ENCODE data around the gene KRTAP10-5. TPM values are rescaled to one million over a fixed set of nuclear protein-coding genes. Genes with fewer than 3 reads are reported as not detected.

KRTAP10-5 gene
- total RNA-seq, 1 experiment from 2014 or later, result not detected

DNA sequence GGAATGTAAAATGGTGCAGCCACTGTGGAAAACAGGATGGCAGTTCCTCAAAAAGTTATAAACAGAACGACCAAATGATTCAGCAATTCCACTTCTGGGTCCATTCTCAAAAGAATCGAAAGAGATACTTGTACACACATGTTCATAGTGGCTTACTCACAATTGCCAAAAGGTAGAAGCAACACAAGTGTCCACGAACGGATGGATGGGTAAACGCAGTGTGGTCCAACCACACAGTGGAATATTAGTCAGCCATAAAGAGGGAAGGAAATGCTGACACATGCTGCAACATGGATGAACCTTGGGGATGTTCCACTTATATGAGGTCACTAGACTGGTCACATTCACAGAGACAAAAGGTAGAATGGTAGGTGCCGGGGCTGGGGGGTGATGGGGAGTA is 45.7 kb downstream of the KRTAP10-5 start (continued):
- TF ChIP-seq ERG (CRISPR knock-in tag; IDR thresholded peaks at IDR 0.05), result no peak

GRCh38 chr21:44533891-44534627 is 46.3 kb downstream of the KRTAP10-5 start:
- H3K9me3 Mint-ChIP-seq, result peaks cover 7% of the 10 kb centered on the region
- peak overlapping the region; percentile 63; the same call in 1 of the 2 replicates for H3K27ac Mint-ChIP-seq
- H3K36me3 Mint-ChIP-seq, result 0 out of 2 replicates have a peak, but pooled peaks cover 2% of the 10 kb centered on the region
- POLR2A ChIA-PET, result no interaction called here
- ATAC-seq (peak; percentile 60), DNase-seq (ENCODE audit: low spot score) (peak; percentile 26)
- CTCF ChIA-PET, result interaction anchor here (0.5 to 0.7 kb wide), 3 partner anchors 23 to 603 kb away, joined by 3 read pairs; no protein-coding TSS in a partner anchor
- H3K27me3 Mint-ChIP-seq (ENCODE audit: low read depth), result no peaks in the 10 kb centered on the region
- TF ChIP-seq AFF4 (CRISPR knock-in tag; IDR thresholded peaks at IDR 0.05; ENCODE audit: borderline replicate concordance) (no peak), FOXJ3 (CRISPR knock-in tag; IDR thresholded peaks at IDR 0.05; ENCODE audit: borderline replicate concordance) (no peak), PRDM15 (CRISPR knock-in tag; IDR thresholded peaks at IDR 0.05) (no peak), ZSCAN18 (CRISPR knock-in tag; IDR thresholded peaks at IDR 0.05) (no peak), TP53 (CRISPR knock-in tag; IDR thresholded peaks at IDR 0.05) (no peak), ELF4 (CRISPR knock-in tag; IDR thresholded peaks at IDR 0.05; ENCODE audit: low read depth) (no peak), JAZF1 (CRISPR knock-in tag; IDR thresholded peaks at IDR 0.05) (no peak), ESRRA (CRISPR knock-in tag; IDR thresholded peaks at IDR 0.05; ENCODE audit: borderline replicate concordance) (no peak), MXD4 (CRISPR knock-in tag; IDR thresholded peaks at IDR 0.05; ENCODE audit: borderline replicate concordance) (no peak), NFYB (CRISPR knock-in tag; conservative IDR thresholded peaks at IDR 0.05; ENCODE audit: low read depth) (no peak), SP1 (CRISPR knock-in tag; conservative IDR thresholded peaks at IDR 0.05) (no peak), PREB (CRISPR knock-in tag; IDR thresholded peaks at IDR 0.05; ENCODE audit: borderline replicate concordance) (no peak)
- TF ChIP-seq, protein P1, sequence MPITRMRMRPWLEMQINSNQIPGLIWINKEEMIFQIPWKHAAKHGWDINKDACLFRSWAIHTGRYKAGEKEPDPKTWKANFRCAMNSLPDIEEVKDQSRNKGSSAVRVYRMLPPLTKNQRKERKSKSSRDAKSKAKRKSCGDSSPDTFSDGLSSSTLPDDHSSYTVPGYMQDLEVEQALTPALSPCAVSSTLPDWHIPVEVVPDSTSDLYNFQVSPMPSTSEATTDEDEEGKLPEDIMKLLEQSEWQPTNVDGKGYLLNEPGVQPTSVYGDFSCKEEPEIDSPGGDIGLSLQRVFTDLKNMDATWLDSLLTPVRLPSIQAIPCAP (CRISPR knock-in tag; IDR thresholded peaks at IDR 0.05), result no peak
- no peak overlapping the region for H3K4me3 Mint-ChIP-seq
- peaks cover 2% of the 10 kb centered on the region; the same call in 1 of the 2 replicates for H3K4me1 Mint-ChIP-seq
